Urothelium cell line (cell line): ENCODE data around the gene TGM4.
"Not testable (repeated sequence)": the region's sequence is repeated elsewhere in the genome, so short reads cannot be mapped to it uniquely, and the experiment has no call there.

Source experiments
- DNase-seq: peaks from one replicate; pipeline ENCODE4 v3.0.0; 2011; ENCODE audit warnings: low spot score, mixed read lengths
- FAIRE-seq: peaks from 2 replicates; lab custom pipeline; 2011; peaks lifted over from hg19 to GRCh38; lab: Jason Lieb, UNC

TGM4 gene

DNA sequence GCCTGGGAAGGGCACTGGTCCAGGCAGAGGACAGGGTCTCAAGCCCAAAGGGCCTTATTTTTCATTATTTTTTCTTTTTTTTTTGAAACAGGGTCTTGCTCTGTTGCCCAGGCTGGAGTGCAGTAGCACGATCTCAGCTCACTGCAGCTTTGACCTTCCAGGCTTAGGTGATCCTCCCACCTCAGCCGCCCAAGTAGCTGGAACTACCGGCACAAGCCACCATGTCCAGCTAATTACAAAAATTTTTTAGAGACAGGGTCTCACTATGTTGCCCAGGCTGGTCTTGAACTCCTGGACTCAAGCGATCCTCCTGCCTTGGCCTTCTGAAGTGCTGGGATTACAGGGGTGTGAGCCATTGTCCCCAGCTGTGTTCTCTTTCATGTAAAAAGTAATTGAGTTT lies 75.4 kb downstream of the TGM4 start:
- not testable (repeated sequence) for DNase-seq, FAIRE-seq

DNA sequence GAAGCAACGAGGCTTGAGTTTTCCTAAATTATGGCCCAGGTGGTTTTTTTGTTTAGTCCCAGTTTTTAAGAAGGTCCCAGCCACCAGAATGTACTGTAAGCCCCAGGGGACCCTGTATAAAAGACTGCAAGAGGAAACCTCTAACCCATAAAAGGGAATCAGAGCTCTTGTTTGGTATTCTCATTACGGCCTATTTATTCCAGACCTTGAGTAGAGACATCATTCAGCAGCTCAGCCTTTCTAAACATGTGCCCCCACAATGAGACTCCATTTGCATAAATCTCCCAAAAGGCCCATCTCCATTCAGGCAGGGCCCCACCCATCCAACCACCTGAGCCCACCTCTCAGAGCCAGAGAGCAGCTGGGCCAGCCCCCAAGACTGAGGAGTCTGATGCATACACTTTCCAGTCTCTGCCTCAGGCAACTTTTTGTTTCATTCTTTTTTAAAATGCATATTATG lies 75.9 kb downstream of the TGM4 start:
- FAIRE-seq = no peak
- no peak for DNase-seq

DNA sequence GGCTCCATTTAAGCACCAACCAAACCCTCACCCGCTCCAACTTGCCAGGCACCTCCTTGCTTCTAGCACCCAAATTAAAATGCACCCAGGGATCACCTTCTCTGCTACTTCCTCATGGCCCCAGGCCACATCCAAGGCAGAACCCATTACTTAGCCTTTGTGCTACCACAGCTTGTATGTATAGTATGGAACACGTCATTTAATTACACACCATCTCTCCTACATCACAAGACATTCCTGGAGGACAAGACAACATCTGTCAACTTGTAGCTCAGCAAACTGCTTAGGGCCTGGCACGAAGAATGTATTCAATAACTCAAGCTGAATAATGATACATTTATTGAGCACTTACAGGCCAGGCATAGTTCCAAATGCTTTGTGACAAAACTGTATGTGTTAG lies 78.3 kb downstream of the TGM4 start:
- DNase-seq = no peak
- FAIRE-seq = no peak

DNA sequence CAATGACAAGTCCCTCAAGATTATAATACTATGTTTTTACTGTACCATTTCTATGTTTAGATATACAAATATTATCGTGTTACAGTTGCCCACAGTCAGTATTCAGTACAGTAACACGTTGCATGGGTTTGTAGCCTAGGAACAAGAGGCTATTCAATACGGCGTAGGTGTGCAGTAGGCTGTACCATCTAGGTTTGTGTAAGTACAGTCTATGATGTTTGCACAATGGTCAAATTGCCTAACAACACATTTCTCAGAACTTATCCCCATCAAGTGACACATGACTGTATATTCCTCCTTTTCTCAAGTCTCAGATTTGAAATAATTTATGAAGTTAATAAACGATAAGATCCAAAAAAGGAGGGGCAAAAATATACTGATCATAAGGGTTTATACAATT lies 79.9 kb downstream of the TGM4 start:
- FAIRE-seq (no peak), DNase-seq (no peak)

DNA sequence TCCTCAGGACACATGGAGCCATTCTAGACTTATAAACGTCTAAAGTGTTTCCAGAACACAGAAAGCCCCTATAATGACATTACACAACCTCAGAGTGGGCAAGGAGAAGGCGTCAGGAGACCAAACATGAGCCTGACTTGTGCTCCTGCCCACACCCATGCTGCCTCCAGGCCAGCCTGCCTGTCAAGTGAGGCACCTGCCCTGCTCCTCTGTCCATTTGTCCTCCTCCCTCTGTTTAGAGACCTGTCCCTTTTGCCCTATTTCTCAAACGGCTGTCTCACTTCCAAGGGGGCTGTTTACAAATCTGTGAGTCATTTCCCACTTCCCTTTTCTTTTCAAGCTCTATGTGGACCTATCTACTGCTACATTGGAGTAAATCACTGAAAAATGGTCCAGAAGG lies 80.6 kb downstream of the TGM4 start:
- no peak for FAIRE-seq
- no peak for DNase-seq

DNA sequence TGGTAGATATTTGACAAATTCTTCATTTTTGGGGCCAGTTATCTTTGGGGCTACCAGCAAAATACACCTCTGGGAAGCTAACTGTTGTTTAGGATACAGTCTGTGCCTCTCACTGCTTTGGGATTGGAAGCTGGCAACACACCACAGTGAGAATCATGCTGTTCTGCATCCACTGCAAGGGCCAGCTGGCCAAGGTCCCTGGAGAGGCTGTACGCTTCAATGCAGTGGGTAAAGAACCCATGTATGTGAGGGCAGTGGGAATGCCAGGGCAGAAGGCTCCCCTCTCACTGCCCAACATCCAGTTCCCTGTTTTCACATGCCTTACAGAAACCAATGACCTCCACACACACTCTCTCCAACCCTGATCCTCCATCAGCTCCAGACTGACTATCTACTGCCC lies 81.5 kb downstream of the TGM4 start:
- DNase-seq = no peak
- no peak for FAIRE-seq

DNA sequence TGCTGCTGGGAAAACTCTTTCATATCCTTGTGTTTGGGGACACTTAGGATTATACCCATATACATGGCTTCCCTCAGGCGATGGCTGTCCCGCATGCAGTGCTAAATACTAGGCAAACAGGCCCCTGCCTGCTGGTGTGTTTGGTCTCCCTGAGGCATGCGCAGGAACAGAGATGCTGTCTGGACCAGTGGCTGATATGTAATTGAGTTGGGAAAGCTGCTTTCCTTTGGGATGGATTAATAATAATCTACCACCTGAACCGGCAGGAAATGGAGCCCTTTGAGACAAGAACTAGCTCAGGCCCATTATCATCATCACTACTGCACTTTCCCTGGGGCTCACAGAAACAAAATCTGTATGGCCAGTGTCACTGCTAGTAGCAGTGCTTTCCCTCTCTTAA lies 83.6 kb downstream of the TGM4 start:
- FAIRE-seq = no peak

DNA sequence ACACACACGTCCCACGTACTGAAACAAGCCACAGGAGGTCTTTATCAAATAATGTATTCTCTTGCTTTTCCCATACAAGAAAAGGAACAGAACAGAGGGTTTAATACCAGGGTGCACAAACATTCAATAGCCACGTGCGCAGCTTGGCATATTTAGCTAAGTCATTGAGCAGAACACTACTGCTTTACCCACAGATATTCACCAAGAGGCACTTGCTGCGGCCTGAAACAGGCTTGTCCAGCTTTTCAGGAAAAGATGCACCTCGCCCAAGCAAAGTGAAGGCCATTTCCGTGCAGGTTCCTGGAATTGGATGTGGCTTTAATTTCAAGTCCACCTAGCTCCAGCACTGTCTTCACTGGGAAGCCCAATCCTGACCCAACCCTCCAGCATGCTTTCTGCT lies 84.0 kb downstream of the TGM4 start:
- FAIRE-seq (no peak), DNase-seq (no peak)

More for the DNA sequence above, 83.6 kb downstream of the TGM4 start:
- DNase-seq = no peak

DNA sequence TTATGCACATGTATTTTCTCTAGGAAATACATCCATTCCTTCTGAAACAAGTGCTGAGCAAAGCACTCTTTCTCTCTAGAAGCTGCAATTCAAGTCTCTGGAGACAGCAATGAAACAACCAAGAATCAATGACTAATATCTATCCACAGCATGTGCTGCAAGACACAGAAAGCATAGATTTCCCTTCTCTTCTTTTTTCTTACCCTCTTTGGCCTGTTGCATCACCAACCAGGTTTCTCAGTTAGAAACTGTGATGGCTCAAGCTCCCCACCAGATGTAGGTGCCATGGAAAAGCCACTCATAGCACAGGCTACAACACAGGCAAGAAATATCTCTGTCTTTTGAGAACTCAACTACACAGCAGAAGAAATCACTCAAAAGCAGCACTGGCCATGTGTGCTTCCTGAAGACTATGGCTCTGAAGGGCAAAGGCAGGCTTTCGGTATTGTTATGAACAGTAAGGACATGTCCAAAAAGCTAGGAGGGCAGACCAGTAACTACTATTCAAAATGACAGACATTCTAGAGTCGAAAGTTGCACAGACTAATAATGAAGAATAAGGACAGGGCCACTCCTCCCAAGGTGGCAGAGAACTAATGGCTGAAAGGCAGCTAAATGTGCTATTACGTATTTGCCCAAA lies 86.1 kb downstream of the TGM4 start:
- DNase-seq (no peak), FAIRE-seq (no peak)

DNA sequence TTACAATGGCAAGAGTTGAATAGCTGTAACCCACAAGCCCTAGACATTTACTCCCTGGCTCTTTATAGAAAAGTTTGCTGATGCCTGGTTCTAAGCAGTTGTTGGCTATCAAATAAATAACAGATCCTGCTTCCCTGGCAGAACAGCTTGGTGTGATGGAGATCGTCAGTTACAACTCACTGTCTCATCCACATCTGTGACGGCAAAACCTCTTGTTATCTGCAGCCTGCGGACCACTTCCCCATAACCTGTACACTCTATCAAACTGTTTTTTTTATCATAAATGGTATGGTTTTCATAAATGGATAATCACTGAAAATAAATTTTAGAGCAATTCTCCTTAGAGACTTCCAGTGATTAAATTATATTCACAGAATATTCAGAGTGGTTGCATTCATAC lies 87.5 kb downstream of the TGM4 start:
- DNase-seq = no peak

DNA sequence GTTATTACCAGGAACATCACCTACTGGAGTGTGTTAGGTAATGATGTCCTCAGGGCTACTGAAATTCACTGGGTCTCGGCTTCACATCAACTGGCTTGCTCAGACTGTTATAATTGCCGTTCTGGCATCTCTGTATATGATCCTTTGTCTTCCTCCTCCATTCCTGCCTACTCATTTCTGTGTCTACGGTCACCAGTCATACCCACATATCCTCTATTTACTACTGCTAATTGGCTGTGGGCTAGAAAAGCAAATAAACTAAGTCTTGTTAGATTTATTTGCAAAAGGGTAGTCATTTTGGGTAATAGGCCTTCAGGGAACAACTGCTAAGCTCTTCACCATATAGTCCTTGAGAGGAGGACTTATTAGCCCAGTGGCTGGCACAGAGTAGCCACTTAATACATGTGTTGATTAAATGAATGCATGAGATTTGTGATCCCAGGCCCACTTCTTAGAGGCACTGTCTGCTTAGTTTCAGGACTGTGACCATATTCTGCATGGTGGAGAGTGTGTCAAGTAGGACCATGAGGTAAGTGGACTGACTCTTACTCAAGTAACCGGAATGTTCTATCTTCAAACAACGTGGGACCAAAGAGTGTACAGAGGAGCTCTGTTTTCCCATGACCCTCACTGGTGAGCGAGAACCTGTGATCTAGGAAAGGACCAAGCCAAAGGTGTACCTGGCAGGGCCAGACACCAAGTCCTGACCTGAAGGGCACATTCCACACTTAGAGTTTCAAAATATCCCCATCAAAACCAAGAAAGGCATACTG lies 88.4 kb downstream of the TGM4 start:
- DNase-seq (no peak), FAIRE-seq (no peak)

More for the DNA sequence above, 87.5 kb downstream of the TGM4 start:
- no peak for FAIRE-seq

DNA sequence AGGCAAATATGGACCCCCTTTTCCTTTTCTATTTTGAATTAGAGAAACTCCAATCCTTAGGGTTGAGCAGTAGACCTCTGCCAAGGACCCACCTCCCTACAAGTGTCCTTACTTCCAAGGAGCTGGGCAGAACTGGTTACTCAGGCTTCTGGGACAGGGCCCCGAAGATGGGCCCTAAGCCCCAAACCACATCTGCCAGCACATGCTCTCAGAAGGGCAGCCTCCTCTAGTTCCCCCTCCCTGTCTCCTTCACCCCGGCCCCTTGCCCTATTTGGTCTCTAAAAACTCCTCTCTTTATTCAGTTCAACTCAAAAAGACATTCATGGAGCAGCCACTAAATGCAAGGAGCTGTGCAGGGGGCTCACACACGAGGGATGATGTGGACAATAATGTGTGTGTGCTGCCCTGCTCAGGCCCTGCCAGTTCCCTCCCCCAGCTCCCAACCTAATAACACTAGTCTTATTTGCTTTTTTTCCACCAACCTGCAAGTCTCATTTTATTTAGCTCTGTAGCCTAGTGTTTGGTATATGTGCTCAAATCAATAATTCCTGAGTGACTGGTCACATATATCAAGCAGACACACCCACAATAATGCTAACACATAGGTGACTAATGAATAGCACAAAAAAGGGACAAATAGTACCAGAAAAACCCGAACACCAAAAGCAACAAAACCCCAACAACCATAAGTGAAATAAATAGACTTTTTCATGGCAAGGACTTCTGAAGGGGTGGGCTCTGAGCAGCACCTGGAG lies 89.3 kb downstream of the TGM4 start:
- no peak for FAIRE-seq
- no peak for DNase-seq
